ENCODE data around the gene HNRNPCL1. TPM values are rescaled to one million over a fixed set of nuclear protein-coding genes. Genes with fewer than 3 reads are reported as not detected.

Gene HNRNPCL1
- total RNA-seq, 2 donors from 2014 or later, result not detected

GRCh38 chr1:12811409-12811784, 37.1 kb downstream of the HNRNPCL1 start:
- Mint-ChIP-seq H3K9me3 (peaks cover 82% of the 10 kb centered on the region), H3K36me3 (ENCODE audit: low read depth) (no peaks in the 10 kb centered on the region), H3K4me3 (no peak overlapping the region), H3K27ac (no peak overlapping the region), H3K27me3 (ENCODE audit: insufficient read depth) (no peaks in the 10 kb centered on the region), H3K4me1 (no peaks in the 10 kb centered on the region)
- TF ChIP-seq CTCF (conservative IDR thresholded peaks at IDR 0.05), result no peak
- no peak overlapping the region for H3K27ac ChIP-seq (ENCODE audit: low read depth, low read length)
- H3K36me3 ChIP-seq (ENCODE audit: control insufficient read depth, insufficient read depth, low read length), result no peaks in the 10 kb centered on the region
- no peak overlapping the region for H3K4me3 ChIP-seq (ENCODE audit: low read length)
- H3K27me3 ChIP-seq (ENCODE audit: control insufficient read depth, insufficient read depth, low read length, poor library complexity, severe bottlenecking), result no peaks in the 10 kb centered on the region
- peaks cover 19% of the 10 kb centered on the region for H3K9me3 ChIP-seq (ENCODE audit: control insufficient read depth, low read length)
- DNase-seq, result no peak
- no peak overlapping the region for H3K9ac ChIP-seq (ENCODE audit: extremely low read depth, low read length, poor library complexity, severe bottlenecking)
- WGBS, 2 experiments (ENCODE audit: insufficient coverage in 1 of 2, insufficient read length in 1 of 2), result 17 to 44% methylated on average over 1 to 2 of the region's 2 CpGs
- H3K4me1 ChIP-seq (ENCODE audit: control insufficient read depth, insufficient read depth, low read length), result no peaks in the 10 kb centered on the region

GRCh38 chr1:12810691-12811408, 37.7 kb downstream of the HNRNPCL1 start:
- H3K4me3 ChIP-seq (ENCODE audit: low read length), result no peak overlapping the region
- Mint-ChIP-seq H3K4me1 (no peaks in the 10 kb centered on the region), H3K36me3 (ENCODE audit: low read depth) (no peaks in the 10 kb centered on the region), H3K27me3 (ENCODE audit: insufficient read depth) (no peaks in the 10 kb centered on the region), H3K9me3 (peaks cover 85% of the 10 kb centered on the region), H3K27ac (no peak overlapping the region), H3K4me3 (no peak overlapping the region)
- peaks cover 25% of the 10 kb centered on the region for H3K9me3 ChIP-seq (ENCODE audit: control insufficient read depth, low read length)
- H3K9ac ChIP-seq (ENCODE audit: extremely low read depth, low read length, poor library complexity, severe bottlenecking), result no peak overlapping the region
- no peaks in the 10 kb centered on the region for H3K36me3 ChIP-seq (ENCODE audit: control insufficient read depth, insufficient read depth, low read length)
- no peak overlapping the region for H3K27ac ChIP-seq (ENCODE audit: low read depth, low read length)
- TF ChIP-seq CTCF (conservative IDR thresholded peaks at IDR 0.05), result no peak
- WGBS, 2 experiments (ENCODE audit: insufficient coverage in 1 of 2, insufficient read length in 1 of 2), result 51 to 58% methylated on average over 5 of the region's 5 CpGs
- no peaks in the 10 kb centered on the region for H3K27me3 ChIP-seq (ENCODE audit: control insufficient read depth, insufficient read depth, low read length, poor library complexity, severe bottlenecking)
- peak; percentile 49 for DNase-seq
- no peaks in the 10 kb centered on the region for H3K4me1 ChIP-seq (ENCODE audit: control insufficient read depth, insufficient read depth, low read length)

- Mint-ChIP-seq H3K4me3 (no peak overlapping the region), H3K27ac (no peak overlapping the region), H3K4me1 (no peaks in the 10 kb centered on the region), H3K9me3 (peaks cover 82% of the 10 kb centered on the region), H3K27me3 (ENCODE audit: insufficient read depth) (no peaks in the 10 kb centered on the region), H3K36me3 (ENCODE audit: low read depth) (no peaks in the 10 kb centered on the region)
- WGBS, 2 experiments (ENCODE audit: insufficient coverage in 1 of 2, insufficient read length in 1 of 2), result 78 to 100% methylated on average over 1 of the region's 1 CpG
- TF ChIP-seq CTCF (conservative IDR thresholded peaks at IDR 0.05), result no peak
- no peaks in the 10 kb centered on the region for H3K27me3 ChIP-seq (ENCODE audit: control insufficient read depth, insufficient read depth, low read length, poor library complexity, severe bottlenecking)
- no peaks in the 10 kb centered on the region for H3K36me3 ChIP-seq (ENCODE audit: control insufficient read depth, insufficient read depth, low read length)
- no peak overlapping the region for H3K27ac ChIP-seq (ENCODE audit: low read depth, low read length)
- no peak overlapping the region for H3K4me3 ChIP-seq (ENCODE audit: low read length)
- H3K9me3 ChIP-seq (ENCODE audit: control insufficient read depth, low read length), result peaks cover 25% of the 10 kb centered on the region
- H3K4me1 ChIP-seq (ENCODE audit: control insufficient read depth, insufficient read depth, low read length), result no peaks in the 10 kb centered on the region
- DNase-seq, result no peak
- H3K9ac ChIP-seq (ENCODE audit: extremely low read depth, low read length, poor library complexity, severe bottlenecking), result no peak overlapping the region
Observed at GRCh38 chr1:12809933-12810332, 38.6 kb downstream of the HNRNPCL1 start.
